PC-9 (cell line): ENCODE data around the gene LKAAEAR1.

ENCODE experiments used
- EZH2 ChIP-seq: fragments of 200-600 bp; sonication (generic); IDR thresholded peaks from 2 replicates; pipeline ENCODE4 v1.8.0; 2017; ENCODE audit warnings: antibody characterized with exemption, low read depth
- TF ChIP-seq, protein P1 (sequence below): fragments of 200-600 bp; sonication (generic); conservative IDR thresholded peaks from 2 replicates; pipeline ENCODE4 v1.6.1; 2017; ENCODE audit warnings: mixed run types, antibody characterized with exemption, mild to moderate bottlenecking, moderate library complexity

GRCh38 chr20:64095455-64095854 is 11.3 kb upstream of the LKAAEAR1 start:
- TF ChIP-seq, protein P1, sequence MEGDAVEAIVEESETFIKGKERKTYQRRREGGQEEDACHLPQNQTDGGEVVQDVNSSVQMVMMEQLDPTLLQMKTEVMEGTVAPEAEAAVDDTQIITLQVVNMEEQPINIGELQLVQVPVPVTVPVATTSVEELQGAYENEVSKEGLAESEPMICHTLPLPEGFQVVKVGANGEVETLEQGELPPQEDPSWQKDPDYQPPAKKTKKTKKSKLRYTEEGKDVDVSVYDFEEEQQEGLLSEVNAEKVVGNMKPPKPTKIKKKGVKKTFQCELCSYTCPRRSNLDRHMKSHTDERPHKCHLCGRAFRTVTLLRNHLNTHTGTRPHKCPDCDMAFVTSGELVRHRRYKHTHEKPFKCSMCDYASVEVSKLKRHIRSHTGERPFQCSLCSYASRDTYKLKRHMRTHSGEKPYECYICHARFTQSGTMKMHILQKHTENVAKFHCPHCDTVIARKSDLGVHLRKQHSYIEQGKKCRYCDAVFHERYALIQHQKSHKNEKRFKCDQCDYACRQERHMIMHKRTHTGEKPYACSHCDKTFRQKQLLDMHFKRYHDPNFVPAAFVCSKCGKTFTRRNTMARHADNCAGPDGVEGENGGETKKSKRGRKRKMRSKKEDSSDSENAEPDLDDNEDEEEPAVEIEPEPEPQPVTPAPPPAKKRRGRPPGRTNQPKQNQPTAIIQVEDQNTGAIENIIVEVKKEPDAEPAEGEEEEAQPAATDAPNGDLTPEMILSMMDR = no peak
- no peak for TF ChIP-seq EZH2
